ENCODE measurements around the gene ITGBL1. TPM values are rescaled to one million over a fixed set of nuclear protein-coding genes. Genes with fewer than 3 reads are reported as not detected.

ITGBL1 gene
- total RNA-seq, 1 experiment from 2014 or later: 0.22 TPM

GRCh38 chr13:101489643-101490405 is 37.3 kb downstream of the ITGBL1 start:
- Mint-ChIP-seq H3K27me3 (ENCODE audit: low read depth) (no peaks in the 10 kb centered on the region; the same call in 1 of the 2 replicates), H3K27ac (no peak overlapping the region), H3K4me3 (no peak overlapping the region), H3K4me1 (0 out of 2 replicates have a peak, but pooled peaks cover 3% of the 10 kb centered on the region), H3K36me3 (no peaks in the 10 kb centered on the region), H3K9me3 (peaks cover 15% of the 10 kb centered on the region)
- POLR2A ChIA-PET: no interaction called here
- CTCF ChIA-PET: no interaction called here
- DNase-seq (ENCODE audit: low spot score) (no peak), ATAC-seq (no peak)
- TF ChIP-seq ZBTB43 (CRISPR knock-in tag; IDR thresholded peaks at IDR 0.05): no peak
- no peak for TF ChIP-seq CREM (CRISPR knock-in tag; IDR thresholded peaks at IDR 0.05)
- no peak for TF ChIP-seq ZNF232 (CRISPR knock-in tag; IDR thresholded peaks at IDR 0.05)
- TF ChIP-seq MXD4 (CRISPR knock-in tag; IDR thresholded peaks at IDR 0.05; ENCODE audit: borderline replicate concordance): no peak
- TF ChIP-seq E2F1 (CRISPR knock-in tag; IDR thresholded peaks at IDR 0.05): no peak
- TF ChIP-seq ATF1 (CRISPR knock-in tag; IDR thresholded peaks at IDR 0.05): no peak
- TF ChIP-seq ZNF416 (CRISPR knock-in tag; IDR thresholded peaks at IDR 0.05): no peak
- TF ChIP-seq ZBTB21 (CRISPR knock-in tag; IDR thresholded peaks at IDR 0.05; ENCODE audit: borderline replicate concordance): no peak
- TF ChIP-seq ELF4 (CRISPR knock-in tag; IDR thresholded peaks at IDR 0.05; ENCODE audit: low read depth): no peak
- TF ChIP-seq TP53 (CRISPR knock-in tag; IDR thresholded peaks at IDR 0.05): no peak
- TF ChIP-seq, protein P1, sequence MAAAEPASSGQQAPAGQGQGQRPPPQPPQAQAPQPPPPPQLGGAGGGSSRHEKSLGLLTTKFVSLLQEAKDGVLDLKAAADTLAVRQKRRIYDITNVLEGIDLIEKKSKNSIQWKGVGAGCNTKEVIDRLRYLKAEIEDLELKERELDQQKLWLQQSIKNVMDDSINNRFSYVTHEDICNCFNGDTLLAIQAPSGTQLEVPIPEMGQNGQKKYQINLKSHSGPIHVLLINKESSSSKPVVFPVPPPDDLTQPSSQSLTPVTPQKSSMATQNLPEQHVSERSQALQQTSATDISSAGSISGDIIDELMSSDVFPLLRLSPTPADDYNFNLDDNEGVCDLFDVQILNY (CRISPR knock-in tag; IDR thresholded peaks at IDR 0.05): no peak
- no peak for TF ChIP-seq ZNF263 (CRISPR knock-in tag; IDR thresholded peaks at IDR 0.05; ENCODE audit: low read depth)
- no peak for TF ChIP-seq CDX4 (CRISPR knock-in tag; IDR thresholded peaks at IDR 0.05; ENCODE audit: borderline replicate concordance)
- TF ChIP-seq AFF4 (CRISPR knock-in tag; IDR thresholded peaks at IDR 0.05; ENCODE audit: borderline replicate concordance): no peak
- TF ChIP-seq, protein P2, sequence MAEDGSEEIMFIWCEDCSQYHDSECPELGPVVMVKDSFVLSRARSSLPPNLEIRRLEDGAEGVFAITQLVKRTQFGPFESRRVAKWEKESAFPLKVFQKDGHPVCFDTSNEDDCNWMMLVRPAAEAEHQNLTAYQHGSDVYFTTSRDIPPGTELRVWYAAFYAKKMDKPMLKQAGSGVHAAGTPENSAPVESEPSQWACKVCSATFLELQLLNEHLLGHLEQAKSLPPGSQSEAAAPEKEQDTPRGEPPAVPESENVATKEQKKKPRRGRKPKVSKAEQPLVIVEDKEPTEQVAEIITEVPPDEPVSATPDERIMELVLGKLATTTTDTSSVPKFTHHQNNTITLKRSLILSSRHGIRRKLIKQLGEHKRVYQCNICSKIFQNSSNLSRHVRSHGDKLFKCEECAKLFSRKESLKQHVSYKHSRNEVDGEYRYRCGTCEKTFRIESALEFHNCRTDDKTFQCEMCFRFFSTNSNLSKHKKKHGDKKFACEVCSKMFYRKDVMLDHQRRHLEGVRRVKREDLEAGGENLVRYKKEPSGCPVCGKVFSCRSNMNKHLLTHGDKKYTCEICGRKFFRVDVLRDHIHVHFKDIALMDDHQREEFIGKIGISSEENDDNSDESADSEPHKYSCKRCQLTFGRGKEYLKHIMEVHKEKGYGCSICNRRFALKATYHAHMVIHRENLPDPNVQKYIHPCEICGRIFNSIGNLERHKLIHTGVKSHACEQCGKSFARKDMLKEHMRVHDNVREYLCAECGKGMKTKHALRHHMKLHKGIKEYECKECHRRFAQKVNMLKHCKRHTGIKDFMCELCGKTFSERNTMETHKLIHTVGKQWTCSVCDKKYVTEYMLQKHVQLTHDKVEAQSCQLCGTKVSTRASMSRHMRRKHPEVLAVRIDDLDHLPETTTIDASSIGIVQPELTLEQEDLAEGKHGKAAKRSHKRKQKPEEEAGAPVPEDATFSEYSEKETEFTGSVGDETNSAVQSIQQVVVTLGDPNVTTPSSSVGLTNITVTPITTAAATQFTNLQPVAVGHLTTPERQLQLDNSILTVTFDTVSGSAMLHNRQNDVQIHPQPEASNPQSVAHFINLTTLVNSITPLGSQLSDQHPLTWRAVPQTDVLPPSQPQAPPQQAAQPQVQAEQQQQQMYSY (CRISPR knock-in tag; IDR thresholded peaks at IDR 0.05): no peak
- TF ChIP-seq RORB (CRISPR knock-in tag; IDR thresholded peaks at IDR 0.05): no peak
- no peak for TF ChIP-seq ZNF121 (CRISPR knock-in tag; IDR thresholded peaks at IDR 0.05)
- no peak for TF ChIP-seq FOXP1 (CRISPR knock-in tag; IDR thresholded peaks at IDR 0.05; ENCODE audit: borderline replicate concordance)
